Ishikawa (cell line): Measurements from ENCODE around the gene ZNF732.

ENCODE experiments used
- CEBPB ChIP-seq: IDR thresholded peaks from 2 replicates; pipeline ENCODE4 v1.6.1; 2012
- CREB1 ChIP-seq: IDR thresholded peaks from 2 replicates; pipeline ENCODE4 v1.6.1; 2012; ENCODE audit warnings: low read depth
- EGR1 ChIP-seq: IDR thresholded peaks from 2 replicates; pipeline ENCODE4 v1.6.1; 2012
- EP300 ChIP-seq: IDR thresholded peaks from 2 replicates; pipeline ENCODE4 v1.6.1; 2012; ENCODE audit warnings: borderline replicate concordance
- FOXM1 ChIP-seq: IDR thresholded peaks from 2 replicates; pipeline ENCODE4 v1.6.1; 2012; ENCODE audit warnings: low read depth, borderline replicate concordance
- MAX ChIP-seq: IDR thresholded peaks from 2 replicates; pipeline ENCODE4 v1.6.1; 2012
- NFIC ChIP-seq: IDR thresholded peaks from 2 replicates; pipeline ENCODE4 v1.6.1; 2012
- RAD21 ChIP-seq: IDR thresholded peaks from 2 replicates; pipeline ENCODE4 v1.6.1; 2012; ENCODE audit warnings: low read depth
- TAF1 ChIP-seq: IDR thresholded peaks from 2 replicates; pipeline ENCODE4 v1.6.1; 2012; ENCODE audit warnings: low read depth, mild to moderate bottlenecking
- TCF12 ChIP-seq: IDR thresholded peaks from 2 replicates; pipeline ENCODE4 v1.6.1; 2012; ENCODE audit warnings: low read depth
- TEAD4 ChIP-seq: IDR thresholded peaks from 2 replicates; pipeline ENCODE4 v1.6.1; 2012
- YY1 ChIP-seq: IDR thresholded peaks from 2 replicates; pipeline ENCODE4 v1.6.1; 2012; ENCODE audit warnings: low read depth
- ZBTB7A ChIP-seq: IDR thresholded peaks from 2 replicates; pipeline ENCODE4 v1.6.1; 2012; ENCODE audit warnings: low read depth
- TF ChIP-seq, protein P1 (sequence below): IDR thresholded peaks from 2 replicates; pipeline ENCODE4 v1.6.1; 2012; ENCODE audit warnings: low read depth, mild to moderate bottlenecking
- TF ChIP-seq, protein P2 (sequence below): IDR thresholded peaks from 2 replicates; pipeline ENCODE4 v1.6.1; 2012

Gene ZNF732

DNA sequence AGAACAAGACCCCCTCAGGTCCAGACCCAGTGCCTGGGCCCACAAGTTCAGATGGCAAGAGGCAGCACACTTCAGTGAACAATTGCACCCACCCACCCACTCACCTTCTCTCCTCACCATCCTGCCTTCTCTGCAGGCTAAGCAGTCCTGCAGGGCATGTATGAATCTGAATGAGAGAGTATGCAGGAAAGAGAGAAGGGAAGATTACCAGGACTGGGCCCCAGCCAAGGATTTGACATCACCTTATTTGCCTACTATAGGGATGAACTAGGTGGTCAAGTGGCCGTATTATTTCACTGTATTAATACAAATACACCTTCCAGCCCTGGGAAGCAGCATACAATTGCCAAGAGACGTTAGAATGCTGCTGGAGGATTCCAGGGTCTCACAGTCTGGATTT, 30.2 kb upstream of the ZNF732 start:
- TF ChIP-seq EGR1 (no peak), CREB1 (no peak), FOXM1 (no peak), TEAD4 (no peak), EP300 (no peak), TCF12 (no peak), RAD21 (no peak), MAX (no peak), ZBTB7A (no peak), YY1 (no peak)
- TF ChIP-seq, protein P1, sequence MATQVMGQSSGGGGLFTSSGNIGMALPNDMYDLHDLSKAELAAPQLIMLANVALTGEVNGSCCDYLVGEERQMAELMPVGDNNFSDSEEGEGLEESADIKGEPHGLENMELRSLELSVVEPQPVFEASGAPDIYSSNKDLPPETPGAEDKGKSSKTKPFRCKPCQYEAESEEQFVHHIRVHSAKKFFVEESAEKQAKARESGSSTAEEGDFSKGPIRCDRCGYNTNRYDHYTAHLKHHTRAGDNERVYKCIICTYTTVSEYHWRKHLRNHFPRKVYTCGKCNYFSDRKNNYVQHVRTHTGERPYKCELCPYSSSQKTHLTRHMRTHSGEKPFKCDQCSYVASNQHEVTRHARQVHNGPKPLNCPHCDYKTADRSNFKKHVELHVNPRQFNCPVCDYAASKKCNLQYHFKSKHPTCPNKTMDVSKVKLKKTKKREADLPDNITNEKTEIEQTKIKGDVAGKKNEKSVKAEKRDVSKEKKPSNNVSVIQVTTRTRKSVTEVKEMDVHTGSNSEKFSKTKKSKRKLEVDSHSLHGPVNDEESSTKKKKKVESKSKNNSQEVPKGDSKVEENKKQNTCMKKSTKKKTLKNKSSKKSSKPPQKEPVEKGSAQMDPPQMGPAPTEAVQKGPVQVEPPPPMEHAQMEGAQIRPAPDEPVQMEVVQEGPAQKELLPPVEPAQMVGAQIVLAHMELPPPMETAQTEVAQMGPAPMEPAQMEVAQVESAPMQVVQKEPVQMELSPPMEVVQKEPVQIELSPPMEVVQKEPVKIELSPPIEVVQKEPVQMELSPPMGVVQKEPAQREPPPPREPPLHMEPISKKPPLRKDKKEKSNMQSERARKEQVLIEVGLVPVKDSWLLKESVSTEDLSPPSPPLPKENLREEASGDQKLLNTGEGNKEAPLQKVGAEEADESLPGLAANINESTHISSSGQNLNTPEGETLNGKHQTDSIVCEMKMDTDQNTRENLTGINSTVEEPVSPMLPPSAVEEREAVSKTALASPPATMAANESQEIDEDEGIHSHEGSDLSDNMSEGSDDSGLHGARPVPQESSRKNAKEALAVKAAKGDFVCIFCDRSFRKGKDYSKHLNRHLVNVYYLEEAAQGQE: no peak

- TF ChIP-seq NFIC: no peak
- TF ChIP-seq MAX: no peak
- no peak for TF ChIP-seq EP300
- TF ChIP-seq RAD21: no peak
These were observed 23.5 kb upstream of the ZNF732 start for GRCh38 chr4:328729-329128.

DNA sequence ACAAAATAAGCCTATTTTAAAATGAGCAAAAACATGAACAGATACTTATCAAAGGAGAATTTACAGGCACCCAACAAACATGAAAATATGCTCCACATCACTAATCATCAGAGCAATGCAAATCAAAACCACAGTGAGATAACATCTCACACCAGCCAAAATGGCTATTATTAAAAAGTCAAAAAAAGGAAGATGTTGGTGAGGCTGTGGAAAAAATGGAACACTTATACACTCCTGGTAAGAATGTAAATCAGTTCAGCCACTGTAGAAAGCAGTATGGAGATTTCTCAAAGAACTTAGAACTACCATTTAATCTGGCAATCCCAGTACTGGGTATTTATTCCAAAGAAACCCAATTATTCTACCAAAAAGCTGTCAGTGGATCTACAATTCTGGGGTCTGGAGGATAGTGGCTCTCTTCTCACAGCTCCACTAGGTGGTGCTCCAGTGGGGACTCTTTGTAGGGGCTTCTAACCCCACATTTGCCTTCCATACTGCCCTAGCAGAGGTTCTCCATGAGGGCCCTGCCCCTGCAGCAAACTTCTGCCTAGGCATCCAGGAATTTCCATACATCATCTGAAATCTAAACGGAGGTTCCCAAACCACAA, 9.1 kb upstream of the ZNF732 start:
- no peak for TF ChIP-seq RAD21

- TF ChIP-seq TCF12: no peak
- TF ChIP-seq RAD21: no peak
- TF ChIP-seq, protein P1: no peak
- no peak for TF ChIP-seq TEAD4
- TF ChIP-seq EP300: no peak
- no peak for TF ChIP-seq MAX
- no peak for TF ChIP-seq ZBTB7A
- no peak for TF ChIP-seq CREB1
- no peak for TF ChIP-seq YY1
- TF ChIP-seq FOXM1: no peak
- TF ChIP-seq EGR1: no peak
- TF ChIP-seq CEBPB: no peak
- no peak for TF ChIP-seq TAF1
These were observed 4.5 kb upstream of the ZNF732 start for GRCh38 chr4:309807-310206.

GRCh38 chr4:306551-306961, 1.3 kb upstream of the ZNF732 start:
- TF ChIP-seq TEAD4 (no peak), MAX (no peak), NFIC (no peak), EGR1 (no peak), TAF1 (no peak), ZBTB7A (no peak), YY1 (no peak), CREB1 (no peak), RAD21 (no peak), FOXM1 (no peak), TCF12 (no peak), CEBPB (no peak), EP300 (no peak)
- TF ChIP-seq, protein P1: no peak
- TF ChIP-seq, protein P2, sequence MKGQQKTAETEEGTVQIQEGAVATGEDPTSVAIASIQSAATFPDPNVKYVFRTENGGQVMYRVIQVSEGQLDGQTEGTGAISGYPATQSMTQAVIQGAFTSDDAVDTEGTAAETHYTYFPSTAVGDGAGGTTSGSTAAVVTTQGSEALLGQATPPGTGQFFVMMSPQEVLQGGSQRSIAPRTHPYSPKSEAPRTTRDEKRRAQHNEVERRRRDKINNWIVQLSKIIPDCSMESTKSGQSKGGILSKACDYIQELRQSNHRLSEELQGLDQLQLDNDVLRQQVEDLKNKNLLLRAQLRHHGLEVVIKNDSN: no peak
